ENCODE data around the gene NCOA1.

DNA sequence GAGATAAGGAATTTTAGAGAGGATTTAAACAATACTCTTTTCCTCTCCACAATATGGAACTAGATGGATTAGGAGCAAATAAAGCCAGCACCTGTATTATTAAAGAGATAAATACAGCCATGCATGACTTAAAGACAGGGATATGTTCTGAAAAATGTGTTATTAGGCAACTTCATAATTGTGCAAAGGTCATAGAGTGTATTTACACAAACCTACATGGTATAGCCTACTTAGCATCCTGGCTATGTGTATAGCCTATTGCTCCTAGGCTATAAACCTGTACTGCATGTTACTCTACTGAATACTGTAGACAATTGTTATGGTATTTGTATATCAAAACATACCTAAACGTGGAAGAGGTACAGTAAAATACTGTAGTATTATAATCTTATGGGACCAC lies 249.1 kb downstream of the NCOA1 start:
- TF ChIP-seq, protein P1, sequence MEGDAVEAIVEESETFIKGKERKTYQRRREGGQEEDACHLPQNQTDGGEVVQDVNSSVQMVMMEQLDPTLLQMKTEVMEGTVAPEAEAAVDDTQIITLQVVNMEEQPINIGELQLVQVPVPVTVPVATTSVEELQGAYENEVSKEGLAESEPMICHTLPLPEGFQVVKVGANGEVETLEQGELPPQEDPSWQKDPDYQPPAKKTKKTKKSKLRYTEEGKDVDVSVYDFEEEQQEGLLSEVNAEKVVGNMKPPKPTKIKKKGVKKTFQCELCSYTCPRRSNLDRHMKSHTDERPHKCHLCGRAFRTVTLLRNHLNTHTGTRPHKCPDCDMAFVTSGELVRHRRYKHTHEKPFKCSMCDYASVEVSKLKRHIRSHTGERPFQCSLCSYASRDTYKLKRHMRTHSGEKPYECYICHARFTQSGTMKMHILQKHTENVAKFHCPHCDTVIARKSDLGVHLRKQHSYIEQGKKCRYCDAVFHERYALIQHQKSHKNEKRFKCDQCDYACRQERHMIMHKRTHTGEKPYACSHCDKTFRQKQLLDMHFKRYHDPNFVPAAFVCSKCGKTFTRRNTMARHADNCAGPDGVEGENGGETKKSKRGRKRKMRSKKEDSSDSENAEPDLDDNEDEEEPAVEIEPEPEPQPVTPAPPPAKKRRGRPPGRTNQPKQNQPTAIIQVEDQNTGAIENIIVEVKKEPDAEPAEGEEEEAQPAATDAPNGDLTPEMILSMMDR (IDR thresholded peaks at IDR 0.05) = no peak
- no peak for TF ChIP-seq POLR2A (IDR thresholded peaks at IDR 0.05)

Measured in testis (tissue), 2 donors.